Mucosa of stomach (tissue), 1 donor: ENCODE data around the gene APOF.
"Not testable (repeated sequence)": the region's sequence is repeated elsewhere in the genome, so short reads cannot be mapped to it uniquely, and the experiment has no call there.

Source experiments
- H3K27me3 ChIP-seq: one replicate; pipeline ENCODE4 v1.7.0; 2013; ENCODE audit warnings: mild to moderate bottlenecking, low read length; ENCODE audit not compliant: control insufficient read depth, insufficient read depth
- H3K36me3 ChIP-seq: one replicate; pipeline ENCODE4 v1.7.0; 2013; ENCODE audit warnings: low read length; ENCODE audit not compliant: control insufficient read depth, insufficient read depth
- H3K4me1 ChIP-seq: one replicate; pipeline ENCODE4 v1.7.0; 2013; ENCODE audit warnings: mild to moderate bottlenecking, low read length; ENCODE audit not compliant: control insufficient read depth, insufficient read depth
- H3K4me3 ChIP-seq: one replicate; pipeline ENCODE4 v1.7.0; 2013; ENCODE audit warnings: low read length
- H3K9ac ChIP-seq: one replicate; pipeline ENCODE4 v1.7.0; 2013; ENCODE audit warnings: mild to moderate bottlenecking, low read length, moderate library complexity
- H3K9me3 ChIP-seq: one replicate; pipeline ENCODE4 v1.7.0; 2013; ENCODE audit warnings: mild to moderate bottlenecking, low read length, moderate library complexity; ENCODE audit not compliant: control insufficient read depth
- donor health status: Pancreatic carcinoma.

APOF gene

DNA sequence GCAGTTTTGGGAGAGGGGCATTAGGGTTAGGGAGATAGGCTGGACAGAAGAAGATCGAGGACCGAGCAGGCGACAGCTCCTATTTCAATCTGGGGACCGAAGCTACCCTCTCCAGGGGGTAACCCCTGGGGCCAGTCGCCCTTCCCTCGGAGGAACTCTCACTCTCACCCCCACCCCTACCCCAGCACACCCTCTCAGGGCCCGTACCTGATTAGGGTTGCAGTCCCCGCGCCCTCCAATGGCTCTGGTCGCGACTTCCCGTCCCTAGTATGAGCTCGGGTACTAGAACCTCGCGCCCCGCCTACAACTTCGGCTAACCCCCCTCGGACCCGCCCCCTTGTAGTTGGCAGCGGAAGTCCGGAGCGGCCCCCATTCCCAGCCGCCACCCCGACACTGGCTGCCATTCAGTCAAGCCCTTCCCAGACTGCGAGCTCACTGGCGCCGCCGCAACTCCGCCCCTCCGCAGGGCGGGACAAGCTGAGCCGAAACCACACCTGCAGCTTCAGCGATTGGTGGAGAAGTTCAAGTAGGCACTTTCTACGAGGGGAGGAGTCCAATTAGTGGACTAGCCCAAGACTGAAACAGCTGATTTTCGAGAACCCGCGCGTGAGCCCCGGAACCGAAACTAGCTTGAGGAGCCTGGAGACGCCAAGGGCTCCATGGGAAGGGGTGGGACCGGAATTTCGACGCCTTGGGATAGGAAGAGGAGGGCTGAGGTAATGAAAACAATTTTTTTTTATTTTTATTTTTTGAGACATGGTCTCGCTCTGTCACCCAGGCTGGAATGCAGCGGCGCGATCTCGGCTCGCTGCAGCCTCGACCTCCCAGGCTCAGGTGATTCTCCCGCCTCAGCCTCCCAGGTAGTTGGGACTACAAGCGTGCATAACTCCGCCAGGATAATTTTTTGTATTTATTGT, 2.5 kb downstream of the APOF start, which contains the start of gene STAT2:
TSS of gene STAT2 (minus strand) at position 257 of the 917 bp plus-strand sequence. CDS start 3,536 bp downstream, outside the sequence.
- Histone ChIP-seq H3K27me3 (no peaks in the 10 kb centered on the region), H3K9ac (peak within 1 kb of the TSS; percentile 94), H3K36me3 (peaks cover 4% of the 10 kb centered on the region), H3K9me3 (no peaks in the 10 kb centered on the region), H3K4me1 (peaks cover 12% of the 10 kb centered on the region), H3K4me3 (peak within 1 kb of the TSS; percentile 81)

DNA sequence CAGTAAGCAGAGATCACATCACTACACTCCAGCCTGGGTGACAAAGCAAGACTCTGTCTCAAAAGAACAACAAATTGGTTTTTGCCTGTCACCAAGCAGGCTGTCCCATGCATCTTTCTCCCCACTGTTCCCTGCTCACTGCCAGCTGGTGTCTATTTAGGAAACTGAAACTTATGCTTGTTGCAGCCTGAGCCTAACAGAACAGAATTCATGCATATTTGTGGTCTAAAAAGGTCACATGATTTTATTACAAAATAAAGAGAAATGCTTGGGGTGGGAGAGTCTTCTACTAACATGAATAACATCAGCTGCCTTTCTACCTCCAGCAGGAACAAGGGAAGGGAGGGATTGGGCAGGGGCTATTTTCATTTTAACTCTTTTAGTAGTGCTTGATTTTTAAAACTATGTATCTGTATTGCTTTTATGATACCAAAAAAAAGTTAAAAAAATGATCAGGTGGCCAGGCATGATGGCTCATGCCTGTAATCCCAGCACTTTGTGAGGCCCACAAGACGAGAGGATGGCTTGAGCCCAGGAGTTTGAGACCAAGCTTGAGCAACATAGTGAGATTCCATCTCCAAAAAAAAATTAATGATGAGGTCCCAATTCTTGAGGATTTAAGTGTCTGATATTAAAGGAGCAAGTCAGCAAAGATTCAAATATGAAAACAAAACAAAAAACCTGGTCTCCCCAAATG, 3.7 kb downstream of the APOF start:
- Histone ChIP-seq H3K9ac (peak overlapping the region; percentile 94), H3K4me3 (peak overlapping the region; percentile 81), H3K4me1 (peaks cover 12% of the 10 kb centered on the region), H3K9me3 (no peaks in the 10 kb centered on the region), H3K27me3 (no peaks in the 10 kb centered on the region), H3K36me3 (peaks cover 13% of the 10 kb centered on the region)

DNA sequence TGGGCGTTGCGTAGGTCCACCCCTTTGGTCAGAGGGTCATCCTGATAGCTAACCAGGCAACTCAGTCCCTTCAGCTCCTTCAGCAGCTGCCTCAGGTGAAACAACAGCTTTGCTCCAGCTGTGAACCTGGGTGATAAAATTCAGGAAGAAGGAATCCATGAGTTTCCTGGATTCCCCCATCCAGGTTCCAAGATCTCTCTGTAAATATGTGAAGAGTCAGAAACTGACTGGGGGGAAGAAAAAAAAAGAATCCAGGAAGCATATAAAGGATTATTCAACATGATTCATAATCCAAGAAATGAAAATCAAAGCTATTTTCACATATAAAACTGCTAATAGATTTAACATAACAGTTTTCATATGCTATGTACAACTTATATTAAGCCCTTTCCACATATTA, 11.3 kb downstream of the APOF start:
- Histone ChIP-seq H3K9ac (no peak overlapping the region), H3K36me3 (peaks cover 34% of the 10 kb centered on the region), H3K27me3 (no peaks in the 10 kb centered on the region), H3K9me3 (no peaks in the 10 kb centered on the region), H3K4me1 (no peaks in the 10 kb centered on the region), H3K4me3 (no peak overlapping the region)

DNA sequence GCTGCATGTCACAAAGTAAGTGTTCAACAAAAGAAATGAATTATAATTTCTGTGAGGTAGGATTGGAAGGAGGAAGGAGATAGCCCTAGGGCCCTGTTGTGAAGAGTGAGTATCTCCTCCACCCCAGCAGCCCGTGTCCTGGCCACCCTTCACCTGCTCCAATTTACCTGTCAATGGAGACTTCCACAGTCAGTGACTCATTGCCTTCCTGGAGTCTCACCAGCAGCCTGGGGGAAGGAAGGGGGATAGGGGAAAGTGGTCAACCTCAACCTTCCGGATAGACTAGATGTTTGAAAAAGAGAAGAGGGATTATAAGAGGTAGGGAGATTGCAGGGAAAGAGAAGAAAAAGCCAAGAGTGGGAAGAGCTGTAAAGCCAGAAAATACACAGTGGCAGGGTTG, 12.0 kb downstream of the APOF start:
- Histone ChIP-seq H3K27me3 (no peaks in the 10 kb centered on the region), H3K4me1 (no peaks in the 10 kb centered on the region), H3K36me3 (peaks cover 38% of the 10 kb centered on the region), H3K9ac (no peak overlapping the region), H3K4me3 (no peak overlapping the region), H3K9me3 (no peaks in the 10 kb centered on the region)

DNA sequence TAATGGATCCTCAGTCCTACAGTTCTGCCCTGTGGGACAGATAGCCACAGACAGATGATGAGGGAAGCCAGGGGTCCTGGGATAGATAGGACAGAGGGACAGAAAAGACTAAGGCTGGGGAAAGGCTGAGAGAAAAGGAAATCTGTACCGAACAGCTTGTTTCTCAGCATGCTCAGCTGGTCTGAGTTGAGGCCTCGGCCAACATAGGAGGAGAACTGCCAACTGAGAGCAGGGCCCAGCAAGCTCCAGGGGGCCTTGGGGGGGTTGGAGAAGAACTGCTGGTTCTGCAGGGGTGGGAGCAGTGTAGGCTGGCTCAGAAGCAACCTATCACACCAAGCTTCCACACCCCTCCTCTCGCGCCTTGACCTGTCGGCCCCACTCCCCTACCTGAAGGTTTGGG, 13.9 kb downstream of the APOF start:
- Histone ChIP-seq H3K27me3 (no peaks in the 10 kb centered on the region), H3K36me3 (peaks cover 28% of the 10 kb centered on the region), H3K9me3 (no peaks in the 10 kb centered on the region), H3K4me3 (no peak overlapping the region), H3K9ac (no peak overlapping the region), H3K4me1 (no peaks in the 10 kb centered on the region)

DNA sequence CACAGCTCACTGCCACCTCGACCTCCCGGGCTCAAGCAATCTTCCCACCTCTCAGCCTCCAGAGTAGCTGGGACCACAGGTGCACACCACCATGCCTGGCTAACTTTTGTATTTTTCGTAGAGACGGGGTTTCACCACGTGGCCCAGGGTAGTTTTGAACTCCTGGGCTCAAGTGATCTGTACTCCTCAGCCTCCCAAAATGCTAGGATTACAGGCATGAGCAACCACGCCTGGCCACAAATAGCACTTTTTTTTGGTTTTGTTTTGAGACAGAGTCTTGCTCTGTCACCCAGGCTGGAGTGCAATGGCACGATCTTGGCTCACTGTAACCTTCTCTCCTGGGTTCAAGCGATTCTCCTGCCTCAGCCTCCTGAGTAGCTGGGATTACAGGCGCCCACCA, 15.4 kb downstream of the APOF start:
- H3K9ac ChIP-seq, H3K9me3 ChIP-seq, H3K4me3 ChIP-seq, H3K27me3 ChIP-seq, H3K4me1 ChIP-seq: not testable (repeated sequence)
- H3K36me3 ChIP-seq, result peaks cover 37% of the 10 kb centered on the region

DNA sequence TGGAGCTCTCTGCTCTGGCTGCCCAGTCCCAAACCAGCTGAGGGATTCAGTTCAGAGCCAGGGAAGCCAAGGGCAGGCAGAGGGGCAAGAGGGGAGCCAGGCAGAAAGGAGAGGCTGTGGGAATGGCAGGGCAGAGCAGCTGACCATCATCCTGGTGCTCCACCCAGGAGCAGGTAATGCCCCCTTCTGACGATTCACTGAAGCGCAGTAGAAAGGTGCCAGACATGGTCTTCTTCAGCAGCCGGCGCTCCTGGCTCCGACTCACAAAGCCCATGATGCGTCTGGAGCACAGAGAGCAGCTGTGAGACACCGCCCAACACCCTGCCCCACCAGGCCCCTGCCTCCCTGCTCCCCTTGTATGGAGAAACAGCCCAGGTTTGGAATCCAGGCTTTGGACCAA, 16.0 kb downstream of the APOF start:
- Histone ChIP-seq H3K9ac (no peak overlapping the region), H3K4me1 (no peaks in the 10 kb centered on the region), H3K4me3 (no peak overlapping the region), H3K9me3 (no peaks in the 10 kb centered on the region), H3K36me3 (peaks cover 37% of the 10 kb centered on the region), H3K27me3 (no peaks in the 10 kb centered on the region)

DNA sequence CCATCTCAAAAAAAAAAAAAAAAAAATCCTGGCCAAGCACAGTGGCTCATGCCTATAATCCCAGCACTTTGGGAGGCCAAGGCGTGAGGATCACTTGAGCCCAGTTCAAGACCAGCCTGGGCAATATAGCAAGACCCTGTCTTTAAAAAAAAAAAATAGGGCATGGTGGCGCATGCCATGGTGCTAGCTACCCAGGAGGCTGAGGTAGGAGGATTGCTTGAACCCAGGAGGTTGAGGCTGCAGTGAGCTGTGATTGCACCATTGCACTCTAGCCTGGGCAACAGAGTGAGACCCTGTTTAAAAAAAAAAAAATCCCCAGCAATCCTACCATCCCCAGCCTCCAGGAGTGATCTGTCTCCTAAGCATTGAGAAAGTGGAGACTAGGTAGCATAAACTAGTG, 20.4 kb downstream of the APOF start:
- H3K9ac ChIP-seq, H3K9me3 ChIP-seq, H3K27me3 ChIP-seq, H3K4me1 ChIP-seq, H3K4me3 ChIP-seq: not testable (repeated sequence)
- H3K36me3 ChIP-seq, result peaks cover 17% of the 10 kb centered on the region

DNA sequence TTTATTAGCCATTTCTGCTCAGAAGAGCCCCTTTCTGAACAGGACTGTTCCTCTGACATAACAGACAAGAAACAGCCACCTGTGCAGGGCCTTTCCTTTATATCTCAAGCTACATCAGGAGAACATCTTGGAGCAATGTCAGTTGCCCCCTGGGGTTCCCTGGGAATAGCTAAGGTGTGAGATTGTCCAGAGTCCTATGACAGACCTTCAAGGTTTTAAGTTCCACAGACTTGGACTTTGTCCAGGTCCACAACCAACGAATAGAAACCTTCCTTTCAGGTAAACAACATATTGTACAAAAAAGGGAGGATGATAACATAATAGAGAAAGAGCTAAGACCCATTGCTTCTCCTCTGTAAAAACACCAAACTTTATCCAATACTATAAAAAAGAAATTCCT, 21.0 kb downstream of the APOF start:
- H3K4me1 ChIP-seq, result no peaks in the 10 kb centered on the region

DNA sequence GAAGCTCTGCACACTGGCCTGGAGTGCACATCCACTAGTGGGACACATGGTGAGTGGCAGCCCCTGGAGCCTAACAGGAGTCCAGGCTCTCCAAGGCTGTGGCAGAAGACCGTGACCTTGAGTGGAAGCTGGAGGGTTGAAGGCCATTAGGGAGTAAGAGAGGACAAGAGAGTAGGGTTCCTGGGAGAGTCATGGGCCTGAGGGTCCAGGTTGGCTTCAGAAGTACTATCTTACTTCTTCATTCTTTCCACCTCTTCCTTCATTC, 23.6 kb downstream of the APOF start:
- Histone ChIP-seq H3K4me3 (no peak overlapping the region), H3K4me1 (no peaks in the 10 kb centered on the region), H3K9ac (no peak overlapping the region), H3K9me3 (no peaks in the 10 kb centered on the region), H3K36me3 (peaks cover 12% of the 10 kb centered on the region), H3K27me3 (no peaks in the 10 kb centered on the region)

More for the DNA sequence above, 21.0 kb downstream of the APOF start:
- H3K36me3 ChIP-seq, result peaks cover 17% of the 10 kb centered on the region
- H3K9me3 ChIP-seq, result no peaks in the 10 kb centered on the region
- no peak overlapping the region for H3K9ac ChIP-seq
- no peak overlapping the region for H3K4me3 ChIP-seq
- no peaks in the 10 kb centered on the region for H3K27me3 ChIP-seq

DNA sequence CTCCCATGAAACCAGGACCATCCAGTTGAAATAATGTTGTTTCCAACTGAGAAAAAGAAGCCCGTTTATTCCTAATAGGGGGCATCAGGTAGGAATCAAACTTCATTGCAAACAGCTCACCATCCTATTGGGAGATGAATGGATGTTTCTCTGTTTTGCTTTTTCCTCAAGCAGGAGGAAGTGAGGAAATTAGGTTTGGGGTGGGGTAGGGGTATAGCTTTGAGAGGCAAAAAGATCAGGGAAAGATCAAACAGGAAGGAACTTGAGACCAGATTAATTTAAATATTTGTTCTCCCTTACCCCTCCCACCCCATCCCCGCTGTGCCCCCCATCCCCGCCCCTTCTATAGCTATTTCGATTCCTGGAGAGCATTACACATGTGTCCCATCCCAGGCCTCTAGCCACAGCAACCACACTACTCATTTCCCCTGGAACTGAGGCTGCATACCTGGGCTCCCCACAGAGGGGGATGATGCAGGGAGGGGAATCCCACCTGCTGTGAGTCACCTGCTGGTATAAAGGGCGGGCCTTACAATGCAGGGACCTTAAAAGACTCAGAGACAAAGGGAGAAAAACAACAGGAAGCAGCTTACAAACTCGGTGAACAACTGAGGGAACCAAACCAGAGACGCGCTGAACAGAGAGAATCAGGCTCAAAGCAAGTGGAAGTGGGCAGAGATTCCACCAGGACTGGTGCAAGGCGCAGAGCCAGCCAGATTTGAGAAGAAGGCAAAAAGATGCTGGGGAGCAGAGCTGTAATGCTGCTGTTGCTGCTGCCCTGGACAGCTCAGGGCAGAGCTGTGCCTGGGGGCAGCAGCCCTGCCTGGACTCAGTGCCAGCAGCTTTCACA, 24.1 kb downstream of the APOF start, which contains the start of gene IL23A:
TSS of gene IL23A (plus strand) at position 577 of the 850 bp plus-strand sequence. CDS start at position 738, 161 bp downstream.
- H3K36me3 ChIP-seq, result peaks cover 7% of the 10 kb centered on the region
- H3K9me3 ChIP-seq, result no peaks in the 10 kb centered on the region
- no peak within 1 kb of the TSS for H3K4me3 ChIP-seq
- no peaks in the 10 kb centered on the region for H3K27me3 ChIP-seq
- no peak within 1 kb of the TSS for H3K9ac ChIP-seq
- H3K4me1 ChIP-seq, result no peaks in the 10 kb centered on the region
